ENCODE measurements around the gene ALPK3.
A peak's percentile ranks its signal among the peaks of the same experiment; 100 is the strongest.

The ALPK3 gene

GRCh38 chr15:84778194-84778593, 39.0 kb upstream of the ALPK3 start:
- no peak for DNase-seq (ENCODE audit: low read depth)
- no peak for TF ChIP-seq CTCF (conservative IDR thresholded peaks at IDR 0.05; ENCODE audit: control insufficient read depth, insufficient read depth, low read depth, low read length)
- H3K4me3 ChIP-seq (ENCODE audit: control insufficient read depth, low read depth, low read length) = no peak overlapping the region

GRCh38 chr15:84780492-84780891, 36.7 kb upstream of the ALPK3 start:
- no peak for TF ChIP-seq CTCF (conservative IDR thresholded peaks at IDR 0.05; ENCODE audit: control insufficient read depth, insufficient read depth, low read depth, low read length)
- H3K4me3 ChIP-seq (ENCODE audit: control insufficient read depth, low read depth, low read length) = no peak overlapping the region
- no peak for DNase-seq (ENCODE audit: low read depth)

- DNase-seq (ENCODE audit: low read depth) = peak; percentile 17
- no peak for TF ChIP-seq CTCF (conservative IDR thresholded peaks at IDR 0.05; ENCODE audit: control insufficient read depth, insufficient read depth, low read depth, low read length)
- H3K4me3 ChIP-seq (ENCODE audit: control insufficient read depth, low read depth, low read length) = no peak overlapping the region
Observed at GRCh38 chr15:84781495-84781894, 35.7 kb upstream of the ALPK3 start.

- DNase-seq (ENCODE audit: low read depth) = no peak
Observed at GRCh38 chr15:84782346-84782745, 34.8 kb upstream of the ALPK3 start.

GRCh38 chr15:84783493-84784251, 33.5 kb upstream of the ALPK3 start:
- DNase-seq (ENCODE audit: low read depth) = no peak
- no peak for TF ChIP-seq CTCF (conservative IDR thresholded peaks at IDR 0.05; ENCODE audit: control insufficient read depth, insufficient read depth, low read depth, low read length)
- H3K4me3 ChIP-seq (ENCODE audit: control insufficient read depth, low read depth, low read length) = no peak overlapping the region

More at GRCh38 chr15:84782346-84782745, 34.8 kb upstream of the ALPK3 start:
- H3K4me3 ChIP-seq (ENCODE audit: control insufficient read depth, low read depth, low read length) = no peak overlapping the region
- no peak for TF ChIP-seq CTCF (conservative IDR thresholded peaks at IDR 0.05; ENCODE audit: control insufficient read depth, insufficient read depth, low read depth, low read length)

- DNase-seq (ENCODE audit: low read depth) = no peak
- no peak for TF ChIP-seq CTCF (conservative IDR thresholded peaks at IDR 0.05; ENCODE audit: control insufficient read depth, insufficient read depth, low read depth, low read length)
- H3K4me3 ChIP-seq (ENCODE audit: control insufficient read depth, low read depth, low read length) = no peak overlapping the region
Observed at GRCh38 chr15:84784262-84784661, 32.9 kb upstream of the ALPK3 start.
